Mucosa of rectum (tissue), 2 donors: ENCODE results near the gene HMGCR.
A peak's percentile ranks its signal among the peaks of the same experiment; 100 is the strongest.
"Not testable (repeated sequence)": the region's sequence is repeated elsewhere in the genome, so short reads cannot be mapped to it uniquely, and the experiment has no call there.

Source experiments
- H3K27ac ChIP-seq, 2 donors: one replicate each; pipeline ENCODE4 v1.7.0; 2013; ENCODE audit warnings: inconsistent platforms in 2 of 2, low read depth in 2 of 2, low read length in 2 of 2
- H3K27me3 ChIP-seq, 2 donors: one replicate each; pipeline ENCODE4 v1.7.0; 2013; ENCODE audit warnings: low read length in 2 of 2; ENCODE audit not compliant: control insufficient read depth in 2 of 2, insufficient read depth in 2 of 2
- H3K36me3 ChIP-seq, 2 donors: one replicate each; pipeline ENCODE4 v1.7.0; 2013; ENCODE audit warnings: low read length in 2 of 2; ENCODE audit not compliant: control insufficient read depth in 2 of 2, insufficient read depth in 2 of 2
- H3K4me1 ChIP-seq, 2 donors: one replicate each; pipeline ENCODE4 v1.7.0; 2013; ENCODE audit warnings: low read length in 2 of 2, mild to moderate bottlenecking in 1 of 2; ENCODE audit not compliant: control insufficient read depth in 2 of 2, insufficient read depth in 2 of 2
- H3K4me3 ChIP-seq, 2 donors: one replicate each; pipeline ENCODE4 v1.7.0; 2013; ENCODE audit warnings: low read length in 2 of 2
- H3K9ac ChIP-seq, 2 donors: one replicate each; pipeline ENCODE4 v1.7.0; 2013; ENCODE audit warnings: low read length in 2 of 2, low read depth in 1 of 2, mild to moderate bottlenecking in 1 of 2
- H3K9me3 ChIP-seq, 2 donors: one replicate each; pipeline ENCODE4 v1.7.0; 2013; ENCODE audit warnings: low read length in 2 of 2; ENCODE audit not compliant: control insufficient read depth in 2 of 2
- donor health status: healthy.
- donor health status: Normal muscosa, but diverticular disease.

The HMGCR gene

GRCh38 chr5:75322066-75322465 lies 15.0 kb upstream of the HMGCR start:
- peaks cover 0 to 2% of the 10 kb centered on the region in 2 donors for H3K4me1 ChIP-seq

GRCh38 chr5:75324791-75325190 lies 12.2 kb upstream of the HMGCR start:
- Histone ChIP-seq H3K27me3 (no peaks in the 10 kb centered on the region), H3K4me1 (peaks cover 0 to 2% of the 10 kb centered on the region in 2 donors), H3K27ac (no peak overlapping the region), H3K9me3 (no peaks in the 10 kb centered on the region), H3K36me3 (no peaks in the 10 kb centered on the region), H3K4me3 (no peak overlapping the region), H3K9ac (no peak overlapping the region)

More at GRCh38 chr5:75322066-75322465, 15.0 kb upstream of the HMGCR start:
- no peaks in the 10 kb centered on the region for H3K27me3 ChIP-seq
- no peak overlapping the region for H3K4me3 ChIP-seq
- no peaks in the 10 kb centered on the region for H3K36me3 ChIP-seq
- no peak overlapping the region for H3K9ac ChIP-seq
- no peaks in the 10 kb centered on the region for H3K9me3 ChIP-seq
- H3K27ac ChIP-seq: no peak overlapping the region

- no peaks in the 10 kb centered on the region for H3K36me3 ChIP-seq
- no peaks in the 10 kb centered on the region for H3K9me3 ChIP-seq
- H3K4me3 ChIP-seq: no peak overlapping the region
- no peak overlapping the region for H3K9ac ChIP-seq
- peaks cover 0 to 2% of the 10 kb centered on the region in 2 donors for H3K4me1 ChIP-seq
- H3K27me3 ChIP-seq: no peaks in the 10 kb centered on the region
- H3K27ac ChIP-seq: no peak overlapping the region
Measured at GRCh38 chr5:75325242-75325641, 11.8 kb upstream of the HMGCR start.

- Histone ChIP-seq H3K4me1 (no peaks in the 10 kb centered on the region), H3K27ac (no peak overlapping the region), H3K9ac (no peak overlapping the region), H3K27me3 (no peaks in the 10 kb centered on the region), H3K4me3 (no peak overlapping the region), H3K36me3 (no peaks in the 10 kb centered on the region), H3K9me3 (no peaks in the 10 kb centered on the region)
Measured at GRCh38 chr5:75330404-75330803, 6.6 kb upstream of the HMGCR start.

GRCh38 chr5:75331095-75332090 lies 5.6 kb upstream of the HMGCR start:
- no peak overlapping the region for H3K9ac ChIP-seq
- H3K27me3 ChIP-seq: no peaks in the 10 kb centered on the region
- no peak overlapping the region for H3K27ac ChIP-seq
- H3K4me1 ChIP-seq: peaks cover 4 to 6% of the 10 kb centered on the region in 2 donors
- no peaks in the 10 kb centered on the region for H3K9me3 ChIP-seq
- no peaks in the 10 kb centered on the region for H3K36me3 ChIP-seq
- H3K4me3 ChIP-seq: no peak overlapping the region

- H3K9me3 ChIP-seq, H3K9ac ChIP-seq, H3K27me3 ChIP-seq, H3K4me3 ChIP-seq, H3K36me3 ChIP-seq, H3K27ac ChIP-seq: not testable (repeated sequence)
- peaks cover 6 to 12% of the 10 kb centered on the region in 2 donors for H3K4me1 ChIP-seq
Measured at GRCh38 chr5:75333759-75334158, 3.3 kb upstream of the HMGCR start.

GRCh38 chr5:75334413-75334812 lies 2.6 kb upstream of the HMGCR start:
- not testable (repeated sequence) for H3K36me3 ChIP-seq, H3K27ac ChIP-seq, H3K4me3 ChIP-seq, H3K9ac ChIP-seq, H3K9me3 ChIP-seq, H3K27me3 ChIP-seq
- H3K4me1 ChIP-seq: peaks cover 6 to 13% of the 10 kb centered on the region in 2 donors

GRCh38 chr5:75335486-75335885 lies 1.5 kb upstream of the HMGCR start:
- H3K27ac ChIP-seq: no peak overlapping the region
- H3K4me1 ChIP-seq: peaks cover 6 to 13% of the 10 kb centered on the region in 2 donors
- H3K36me3 ChIP-seq: no peaks in the 10 kb centered on the region
- H3K9ac ChIP-seq: no peak overlapping the region
- H3K27me3 ChIP-seq: no peaks in the 10 kb centered on the region
- H3K9me3 ChIP-seq: no peaks in the 10 kb centered on the region
- H3K4me3 ChIP-seq: no peak overlapping the region

GRCh38 chr5:75335952-75336614 lies 937 bp upstream of the HMGCR start:
- no peaks in the 10 kb centered on the region for H3K27me3 ChIP-seq
- H3K9ac ChIP-seq: peak overlapping the region; percentile 82 to 86

GRCh38 chr5:75337366-75338021 lies 474 bp downstream of the HMGCR start:
- Histone ChIP-seq H3K9ac (peak overlapping the region; percentile 68 to 94), H3K36me3 (peaks cover 0 to 2% of the 10 kb centered on the region in 2 donors), H3K27ac (peak overlapping the region; percentile 92 to 93), H3K9me3 (no peaks in the 10 kb centered on the region), H3K27me3 (no peaks in the 10 kb centered on the region), H3K4me1 (peaks cover 6 to 13% of the 10 kb centered on the region in 2 donors), H3K4me3 (peak overlapping the region; percentile 92 to 95)

More at GRCh38 chr5:75335952-75336614, 937 bp upstream of the HMGCR start:
- H3K36me3 ChIP-seq: no peaks in the 10 kb centered on the region
- peak overlapping the region; percentile 91 to 92 for H3K27ac ChIP-seq
- H3K9me3 ChIP-seq: no peaks in the 10 kb centered on the region
- H3K4me1 ChIP-seq: peaks cover 6 to 13% of the 10 kb centered on the region in 2 donors
- peak overlapping the region; percentile 92 to 95 for H3K4me3 ChIP-seq
